Thyroid gland (tissue), 4 donors: ENCODE results near the gene ZNF777. TPM values are rescaled to one million over a fixed set of nuclear protein-coding genes. Genes with fewer than 3 reads are reported as not detected.
A peak's percentile ranks its signal among the peaks of the same experiment; 100 is the strongest.

ENCODE experiments used
- DNase-seq, 2 donors: peaks; one replicate each; pipeline ENCODE4 v3.0.0-alpha.2; 2019
- H3K27ac ChIP-seq, 3 donors: fragments of 200-600 bp; sonication (generic); 1 replicate in 2 of 3; 2 replicates in 1 of 3; pipeline ENCODE4 v1.5.1; 2016 to 2019; ENCODE audit warnings: mild to moderate bottlenecking in 1 of 3, moderate library complexity in 1 of 3
- H3K27me3 ChIP-seq: fragments of 200-600 bp; sonication (generic); one replicate; pipeline ENCODE4 v1.5.1; 2019
- H3K36me3 ChIP-seq, 2 donors: fragments of 200-600 bp; sonication (generic); one replicate each; pipeline ENCODE4 v1.5.1; 2016 to 2019
- H3K4me1 ChIP-seq, 2 donors: fragments of 200-600 bp; sonication (generic); one replicate each; pipeline ENCODE4 v1.5.1; 2017 to 2019
- H3K4me3 ChIP-seq, 3 donors: fragments of 200-600 bp; sonication (generic); replicated peaks in 1 of 3; 1 replicate in 2 of 3; 2 replicates in 1 of 3; pipeline ENCODE4 v1.5.1; 2016; ENCODE audit warnings: mild to moderate bottlenecking in 1 of 3
- H3K9me3 ChIP-seq: fragments of 200-600 bp; sonication (generic); one replicate; pipeline ENCODE4 v1.5.1; 2017
- CTCF ChIP-seq, 6 experiments: fragments of 200-600 bp in 3 of 6; fragments of 450-650 bp in 3 of 6; sonication (generic) in 3 of 6; IDR thresholded peaks; one replicate each; pipeline ENCODE4 v1.5.1; 2016 to 2019; ENCODE audit warnings: antibody characterized with exemption in 6 of 6, mild to moderate bottlenecking in 2 of 6, inconsistent platforms in 1 of 6, moderate library complexity in 1 of 6
- POLR2A ChIP-seq, 2 donors: fragments of 450-650 bp; IDR thresholded peaks; one replicate each; pipeline ENCODE4 v1.6.1; 2017; ENCODE audit warnings: antibody characterized with exemption in 2 of 2, mild to moderate bottlenecking in 2 of 2, moderate library complexity in 1 of 2
- WGBS, 2 donors: methylation state at CpG; one replicate each; pipeline ENCODE4 v1.1.5; 2017; 5-methylcytosine and 5-hydroxymethylcytosine counted together
- intact Hi-C: fragments of 100-400 bp; cut with DNase I; formaldehyde crosslinking; loops from one replicate; pipeline ENCODE4 v1.15.1; 2023
- total RNA-seq, 4 donors: library from RNA; depleted of rRNA; stranded (reverse); fragments of >200 nt; gene quantifications; one replicate each; pipeline ENCODE4 v1.2.3, GENCODE V29; 2016

Gene ZNF777
- total RNA-seq, 4 donors from 2014 or later = 9.0 to 14.9 (median 12.1) TPM

- Histone ChIP-seq H3K27me3 (no peaks in the 10 kb centered on the region), H3K36me3 (no peaks in the 10 kb centered on the region), H3K9me3 (no peaks in the 10 kb centered on the region), H3K27ac (no peak overlapping the region), H3K4me3 (no peak overlapping the region), H3K4me1 (no peaks in the 10 kb centered on the region)
- TF ChIP-seq CTCF (IDR thresholded peaks at IDR 0.05) = no peak
- no peak for TF ChIP-seq POLR2A (IDR thresholded peaks at IDR 0.05)
- intact Hi-C loops = no loop called here
- DNase-seq = peak; percentile 58 to 64
- WGBS, 2 donors = 38 to 45% methylated on average over 9 of the region's 9 CpGs
These were observed 75.5 kb downstream of the ZNF777 start for GRCh38 chr7:149385195-149385950.

Other genes starting within 250 kb of the ZNF777 start
- 10 to 100 TPM in 2 of 4 donors, 1 to 10 TPM in 2; 6.7 to 12.5 (median 9.7) TPM for gene ZNF212, start 221.4 kb downstream of the ZNF777 start, total RNA-seq
- gene ZNF783, start 198.9 kb downstream of the ZNF777 start, total RNA-seq = 10 to 100 TPM; 11.3 to 18.0 (median 15.1) TPM
- gene ZNF746, start 36.7 kb upstream of the ZNF777 start, total RNA-seq = 10 to 100 TPM; 19.5 to 27.7 (median 24.0) TPM